Endothelial cell of umbilical vein (primary cell): ENCODE data around the gene RDX. TPM values are rescaled to one million over a fixed set of nuclear protein-coding genes. Genes with fewer than 3 reads are reported as not detected.
A peak's percentile ranks its signal among the peaks of the same experiment; 100 is the strongest.
"Not testable (repeated sequence)": the region's sequence is repeated elsewhere in the genome, so short reads cannot be mapped to it uniquely, and the experiment has no call there.

ENCODE experiments used
- BruUV-seq: library from RNA; stranded (reverse); fragments of 400-500 nt; replicated peaks from 2 replicates; lab custom pipeline; 2021; lab: Mats Ljungman, UMichigan
- CTCF ChIA-PET: fragments of 300-600, 350-600 bp; sonication (Branson Sonifier 250); formaldehyde crosslinking; loops from one replicate; lab custom pipeline; 2021; ENCODE audit warnings: antibody characterized with exemption, inconsistent platforms; lab: Charles Lee
- POLR2A ChIA-PET: fragments of 300-600, 350-600 bp; sonication (Branson Sonifier 250); formaldehyde crosslinking; loops from one replicate; lab custom pipeline; 2021; ENCODE audit warnings: antibody characterized with exemption, inconsistent platforms; lab: Charles Lee
- DNase-seq: peaks from one replicate; pipeline ENCODE4 v3.0.0-alpha.2; 2011; ENCODE audit warnings: low read depth, low spot score
- FAIRE-seq: peaks from 2 replicates; lab custom pipeline; 2011; peaks lifted over from hg19 to GRCh38; lab: Jason Lieb, UNC
- H2AFZ ChIP-seq: 2 replicates; pipeline ENCODE4 v1.6.0; 2012; ENCODE audit warnings: low read depth, low read length, control low read depth, inconsistent platforms
- H3K27ac ChIP-seq: 2 replicates; pipeline ENCODE4 v1.5.1; 2011; ENCODE audit warnings: low read depth, mild to moderate bottlenecking, control low read depth, low read length, moderate library complexity; ENCODE audit not compliant: insufficient read depth
- H3K27me3 ChIP-seq, 2 experiments: 2 replicates each; pipeline versions ENCODE4 v1.6.0 to v1.6.1; 2011; ENCODE audit warnings: low read length in 2 of 2, mixed read lengths in 1 of 2; ENCODE audit not compliant: control insufficient read depth in 2 of 2, insufficient read depth in 2 of 2
- H3K36me3 ChIP-seq, 2 experiments: 2 replicates in 1 of 2; 3 replicates in 1 of 2; pipeline ENCODE4 v1.5.1; 2011; ENCODE audit warnings: low read length in 2 of 2, mild to moderate bottlenecking in 1 of 2, moderate library complexity in 1 of 2; ENCODE audit not compliant: control insufficient read depth in 2 of 2, insufficient read depth in 2 of 2; ENCODE audit errors: extremely low read depth in 1 of 2
- H3K4me1 ChIP-seq: 3 replicates; pipeline ENCODE4 v1.5.1; 2011; ENCODE audit warnings: mild to moderate bottlenecking, low read length; ENCODE audit not compliant: control insufficient read depth, insufficient read depth; ENCODE audit errors: extremely low read depth
- H3K4me2 ChIP-seq: 2 replicates; pipeline ENCODE4 v1.6.1; 2011; ENCODE audit warnings: low read length, control low read depth, mixed read lengths; ENCODE audit not compliant: insufficient read depth
- H3K4me3 ChIP-seq, 3 experiments: fragments of 200-600 bp in 1 of 3; sonication (generic), shearing (Covaris generic) in 1 of 3; replicated peaks in 1 of 3; 2 replicates each; pipeline ENCODE4 v1.5.1; 2011 to 2016; ENCODE audit warnings: control low read depth in 3 of 3, low read length in 3 of 3, mild to moderate bottlenecking in 2 of 3, inconsistent platforms in 1 of 3, low read depth in 1 of 3, moderate library complexity in 1 of 3; ENCODE audit not compliant: insufficient read depth in 1 of 3
- H3K79me2 ChIP-seq: 2 replicates; pipeline ENCODE4 v1.6.0; 2012; ENCODE audit warnings: low read length, inconsistent platforms; ENCODE audit not compliant: control insufficient read depth, insufficient read depth
- H3K9ac ChIP-seq: replicated peaks from 2 replicates; pipeline ENCODE3; 2011; ENCODE audit warnings: low read length, control low read depth; ENCODE audit not compliant: insufficient read depth; ENCODE audit errors: extremely low read depth
- H3K9me1 ChIP-seq: replicated peaks from 3 replicates; pipeline ENCODE4 v1.6.0; 2011; ENCODE audit warnings: mild to moderate bottlenecking, low read length; ENCODE audit not compliant: control insufficient read depth, insufficient read depth; ENCODE audit errors: extremely low read depth
- H3K9me3 ChIP-seq: replicated peaks from 2 replicates; pipeline ENCODE4 v1.5.1; 2012; ENCODE audit warnings: low read length, inconsistent platforms; ENCODE audit not compliant: control insufficient read depth, insufficient read depth
- H4K20me1 ChIP-seq: replicated peaks from 2 replicates; pipeline ENCODE3; 2011; ENCODE audit warnings: mild to moderate bottlenecking, low read length; ENCODE audit not compliant: control insufficient read depth, insufficient read depth; ENCODE audit errors: extremely low read depth
- CTCF ChIP-seq, 2 donors: IDR thresholded peaks; 1 replicate in 1 of 2; 2 replicates in 1 of 2; pipeline ENCODE4 v1.5.1; 2011; ENCODE audit warnings: low read length in 2 of 2, mild to moderate bottlenecking in 2 of 2, moderate library complexity in 2 of 2, control low read depth in 1 of 2, inconsistent platforms in 1 of 2, low read depth in 1 of 2; ENCODE audit not compliant: insufficient read depth in 1 of 2; ENCODE audit errors: extremely low read depth in 1 of 2
- EZH2 ChIP-seq: IDR thresholded peaks from 2 replicates; pipeline ENCODE4 v1.6.1; 2012; ENCODE audit warnings: borderline replicate concordance, low read depth, mild to moderate bottlenecking, moderate library complexity, low read length, inconsistent platforms; ENCODE audit not compliant: severe bottlenecking
- FOS ChIP-seq: IDR thresholded peaks from 2 replicates; pipeline ENCODE4 v1.6.1; 2011; ENCODE audit warnings: mild to moderate bottlenecking, low read length, moderate library complexity, borderline replicate concordance; ENCODE audit not compliant: insufficient read depth
- GATA2 ChIP-seq: IDR thresholded peaks from 2 replicates; pipeline ENCODE4 v1.7.0; 2011; ENCODE audit warnings: low read depth, mild to moderate bottlenecking, moderate library complexity, mixed read lengths, low read length; ENCODE audit not compliant: insufficient read length, insufficient read depth
- JUN ChIP-seq: IDR thresholded peaks from 2 replicates; pipeline ENCODE4 v1.6.1; 2011; ENCODE audit warnings: borderline replicate concordance, low read depth; ENCODE audit not compliant: insufficient read length, insufficient read depth
- MAX ChIP-seq: IDR thresholded peaks from 2 replicates; pipeline ENCODE4 v1.6.1; 2011; ENCODE audit not compliant: insufficient read depth, insufficient read length
- MYC ChIP-seq: IDR thresholded peaks from one replicate; pipeline ENCODE4 v1.6.1; 2011; ENCODE audit warnings: mild to moderate bottlenecking, low read depth, low read length
- POLR2A ChIP-seq: IDR thresholded peaks from 2 replicates; pipeline ENCODE4 v1.6.1; 2012; ENCODE audit warnings: low read depth, mild to moderate bottlenecking, control low read depth, low read length
- POLR2AphosphoS5 ChIP-seq: IDR thresholded peaks from 2 replicates; pipeline ENCODE4 v1.6.1; 2012; ENCODE audit warnings: low read depth, mild to moderate bottlenecking, control low read depth, low read length, moderate library complexity; ENCODE audit not compliant: insufficient read depth
- dilution Hi-C: fragments of 300-500 bp; cut with MboI; formaldehyde crosslinking; loops from one replicate; pipeline ENCODE4 v1.15.0; 2019; ENCODE audit warnings: low sequenced_read_pairs; ENCODE audit not compliant: extremely low pct_ligation_motif_present
- intact Hi-C: fragments of 100-400 bp; cut with micrococcal nuclease; formaldehyde crosslinking; loops from one replicate; pipeline ENCODE4 v1.10.0; 2022
- polyA plus RNA-seq, 4 experiments: library from polyadenylated mRNA; depleted of rRNA in 3 of 4; stranded (reverse) in 3 of 4; unstranded in 1 of 4; fragments of >200 nt; gene quantifications; 2 replicates each; pipeline versions ENCODE4 v1.2.1 to v1.2.3, GENCODE V29; 2011 to 2012; ENCODE audit warnings: missing spikeins in 1 of 4
- total RNA-seq: library from RNA; stranded (reverse); gene quantifications from 2 replicates; pipeline ENCODE4 v1.2.3, GENCODE V29; 2021

Gene RDX
- total and polyA plus RNA-seq, 2 donors (not counting 3 experiments of a cell fraction or from before 2014, with no cell fraction given), result 47.9 to 280 TPM

DNA sequence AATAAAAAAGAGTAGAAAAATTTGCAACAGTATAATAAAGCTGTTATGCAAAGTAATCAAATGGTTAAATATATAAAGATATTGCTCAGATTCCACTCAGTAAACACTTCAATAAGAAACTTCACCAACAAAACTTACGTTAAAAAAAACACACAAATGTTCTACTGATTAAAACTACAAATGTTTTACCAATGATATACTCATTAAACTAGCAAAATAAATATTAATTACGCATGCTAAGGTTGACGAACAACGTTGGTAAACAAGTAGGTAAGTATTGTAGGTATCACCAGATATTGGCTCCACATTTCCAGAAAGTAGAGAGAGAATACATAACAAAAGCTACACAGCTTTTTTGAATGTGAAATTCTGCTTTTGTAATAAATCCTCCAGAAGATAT lies 12.6 kb downstream of the RDX start:
- Histone ChIP-seq H3K9me3 (no peaks in the 10 kb centered on the region), H3K79me2 (peaks cover 91% of the 10 kb centered on the region), H4K20me1 (peaks cover 14% of the 10 kb centered on the region), H3K9ac (no peak overlapping the region), H2AFZ (no peak overlapping the region), H3K27me3 (no peaks in the 10 kb centered on the region), H3K36me3 (peaks cover 0 to 3% of the 10 kb centered on the region in 2 experiments), H3K27ac (no peak overlapping the region), H3K4me3 (no peak overlapping the region), H3K4me1 (peaks cover 13% of the 10 kb centered on the region), H3K9me1 (no peaks in the 10 kb centered on the region), H3K4me2 (no peak overlapping the region)
- FAIRE-seq (no peak), DNase-seq (no peak)
- dilution Hi-C loops (no loop called here), intact Hi-C loops (no loop called here)
- ChIA-PET CTCF (interaction anchor here (1.0 kb wide), 1 partner anchor 84 kb away, joined by 4 read pairs; no protein-coding TSS in a partner anchor), POLR2A (no interaction called here)
- TF ChIP-seq EZH2, result no peak
- TF ChIP-seq CTCF (IDR thresholded peaks at IDR 0.05; ENCODE audit: extremely low read depth in 1 of 2, insufficient read depth in 1 of 2, low read depth in 1 of 2, low read length in 2 of 2), result no peak
- no peak for TF ChIP-seq GATA2
- TF ChIP-seq JUN, result no peak
- no peak for TF ChIP-seq MAX
- no peak for TF ChIP-seq FOS
- no peak for TF ChIP-seq MYC
- TF ChIP-seq POLR2A, result no peak
- no peak for TF ChIP-seq POLR2AphosphoS5
- BruUV-seq, result no TSS peak

DNA sequence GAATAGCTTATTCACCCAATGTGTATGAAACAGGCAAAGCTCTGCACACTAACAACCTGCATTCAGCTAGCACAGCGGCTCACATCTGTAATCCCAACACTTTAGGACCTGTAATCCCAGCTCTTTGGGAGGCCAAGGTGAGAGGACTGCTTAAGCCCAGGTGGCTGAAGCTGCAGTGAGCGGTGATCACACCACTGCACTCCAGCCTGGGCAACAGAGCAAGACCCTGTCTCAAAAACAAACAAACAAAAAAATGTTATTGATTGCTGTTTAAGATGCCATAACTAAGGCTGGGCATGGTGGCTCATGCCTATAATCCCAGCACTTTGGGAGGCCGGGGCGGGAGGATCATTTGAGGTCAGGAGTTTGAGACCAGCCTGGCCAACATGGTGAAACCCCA lies 15.8 kb downstream of the RDX start:
- H3K36me3 ChIP-seq, dilution Hi-C loops, H3K4me3 ChIP-seq, BruUV-seq, H3K4me2 ChIP-seq, DNase-seq, H3K9ac ChIP-seq, H3K9me1 ChIP-seq, H2AFZ ChIP-seq, H3K9me3 ChIP-seq, H4K20me1 ChIP-seq, H3K4me1 ChIP-seq, FAIRE-seq, intact Hi-C loops, H3K27me3 ChIP-seq: not testable (repeated sequence)
- Histone ChIP-seq H3K27ac (peak overlapping the region; percentile 50), H3K79me2 (peaks cover 82% of the 10 kb centered on the region)
- ChIA-PET POLR2A (interaction anchor here (0.7 kb wide), 1 partner anchor 48 kb away, joined by 3 read pairs; no protein-coding TSS in a partner anchor), CTCF (interaction anchor here (1.1 to 2.3 kb wide), 9 partner anchors 9 to 149 kb away, joined by 3 to 10 read pairs (median 5); partner anchors contain the start of gene FDX1)
